Stimulated activated CD4-positive, alpha-beta T cell treated with anti-CD3 and anti-CD28 coated beads, Interleukin-15, amount 100 ng/mL, for 24 hours (primary cell): ENCODE measurements around the gene PLIN4.

Experiments used
- DNase-seq: peaks from one replicate; pipeline ENCODE4 v3.0.0-alpha.2; 2020

PLIN4 gene

DNA sequence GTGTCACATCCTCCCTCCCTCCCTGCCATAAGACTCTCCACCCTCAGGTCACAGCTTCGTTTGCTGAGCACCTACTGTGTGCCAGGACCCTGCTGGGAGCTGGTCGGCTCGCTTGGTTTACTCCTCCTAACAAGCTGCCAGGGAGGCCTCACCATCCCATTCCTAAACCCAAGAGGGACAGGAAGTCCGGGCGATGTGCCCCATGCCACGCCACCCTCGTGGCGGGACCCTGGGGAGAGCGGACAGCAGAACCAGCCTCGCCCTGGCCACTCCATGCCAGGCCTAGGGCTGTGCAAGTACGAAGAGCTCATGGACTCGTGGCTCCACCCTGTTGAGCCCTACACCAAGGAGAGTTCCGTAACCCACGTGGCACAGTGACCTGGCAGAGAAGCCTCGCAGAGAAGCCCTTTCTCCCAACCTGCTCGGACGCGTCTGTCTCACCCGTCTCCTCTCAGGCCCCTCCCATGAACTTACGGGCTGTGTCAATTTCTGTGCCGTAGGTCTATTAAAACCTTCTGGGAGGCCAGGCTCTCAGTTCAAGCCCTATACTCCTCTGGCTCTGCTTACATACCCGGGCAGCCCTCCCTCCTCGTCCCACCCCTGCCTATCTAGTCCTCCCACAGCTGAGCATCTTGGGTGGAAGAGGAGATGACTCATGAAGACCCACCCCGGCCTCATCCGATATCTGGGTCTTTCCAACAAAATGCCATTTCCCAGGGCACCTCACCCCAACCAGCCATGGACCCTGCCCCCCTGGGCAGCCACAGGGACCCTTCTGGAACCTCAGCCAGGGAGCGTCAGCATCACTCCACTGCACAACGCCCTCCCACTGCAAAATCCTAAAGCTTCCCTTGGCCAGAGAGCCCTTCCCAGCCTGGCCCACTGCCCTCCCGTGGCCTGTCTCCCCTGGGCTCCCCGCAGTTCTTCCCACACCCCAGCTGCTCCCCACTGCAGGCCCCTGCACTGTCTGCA lies 63.3 kb downstream of the PLIN4 start:
- DNase-seq, result no peak

DNA sequence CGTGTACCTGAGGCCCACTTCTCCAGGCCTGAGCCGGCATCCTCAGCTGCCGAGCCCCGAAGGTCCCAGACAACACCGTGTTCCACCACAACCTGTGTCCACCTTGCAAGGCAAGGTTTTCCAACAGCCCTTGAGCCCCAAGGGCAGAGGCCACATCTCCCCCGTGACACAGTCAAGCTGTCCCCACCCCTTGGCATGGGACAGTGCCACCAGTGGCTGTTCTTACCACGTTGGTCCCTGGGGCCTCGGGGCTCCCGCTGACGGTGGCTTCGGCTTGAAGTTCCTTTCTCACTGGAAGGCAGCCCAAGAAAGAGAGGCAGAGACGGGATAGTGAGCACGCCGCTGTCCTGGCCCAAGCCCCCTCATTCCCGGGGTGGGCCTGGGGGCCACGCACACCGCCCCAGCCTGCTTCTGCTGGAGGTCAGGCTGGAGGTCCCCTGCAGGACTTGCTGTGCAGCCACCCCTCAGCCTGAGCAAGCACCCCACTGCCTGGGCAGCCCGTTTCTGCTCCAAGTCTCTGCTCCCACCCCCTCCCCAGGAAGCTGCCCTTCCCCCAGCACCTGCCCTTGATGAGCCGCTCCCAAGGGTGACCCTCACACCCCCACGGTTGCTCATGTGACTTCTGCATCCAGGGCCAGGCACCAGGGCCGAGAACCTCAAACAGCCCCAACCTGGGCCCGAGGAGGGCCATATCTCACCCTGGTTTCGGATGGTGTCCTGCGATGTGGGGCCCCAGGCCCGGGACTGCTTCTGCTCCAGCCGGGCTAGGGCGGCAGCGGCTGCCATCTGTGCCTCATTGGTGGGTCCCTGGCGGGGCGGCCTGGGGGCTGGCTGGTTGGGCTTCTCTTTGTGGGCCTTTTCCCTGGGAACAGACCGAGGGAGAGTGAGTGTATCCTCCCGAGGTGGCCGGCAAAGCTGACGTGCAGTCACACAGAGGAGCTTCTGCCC lies 64.8 kb downstream of the PLIN4 start:
- no peak for DNase-seq

DNA sequence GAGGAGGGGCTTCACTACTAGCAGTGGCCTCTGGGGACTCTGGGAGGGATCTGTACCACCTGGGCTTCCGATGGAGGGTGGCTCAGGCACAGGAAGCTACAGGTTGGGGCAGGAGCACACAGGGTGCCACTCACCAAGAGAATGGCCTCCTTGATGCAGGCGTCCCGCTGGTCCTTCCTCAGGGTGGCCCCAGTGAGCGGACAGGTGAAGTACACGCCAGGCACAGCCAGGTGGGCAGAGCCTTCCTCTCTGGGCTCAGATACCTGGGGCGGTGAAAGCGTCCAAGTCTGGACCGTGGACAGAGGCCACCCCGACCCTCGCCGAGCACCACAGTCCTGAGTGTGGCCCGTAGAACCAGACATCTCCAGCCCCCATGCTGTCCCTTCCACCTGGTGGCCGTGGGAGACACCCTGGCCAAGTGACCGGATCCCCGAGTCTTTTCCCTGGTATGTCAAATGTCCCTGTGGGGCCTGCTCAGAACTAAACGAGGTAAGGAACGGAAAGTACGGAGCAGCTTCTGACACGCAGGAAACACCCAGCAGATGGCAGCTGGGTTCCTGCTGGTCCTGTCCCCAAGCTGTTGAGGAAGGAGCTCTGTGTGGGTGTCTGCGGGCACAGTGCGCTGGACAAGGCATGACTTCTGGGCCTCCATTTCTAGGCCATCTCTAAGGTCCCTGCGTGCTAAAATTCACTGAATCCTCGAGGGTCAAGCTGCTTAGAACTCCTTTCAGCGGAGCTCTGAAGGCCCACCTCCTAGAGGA lies 65.9 kb downstream of the PLIN4 start:
- no peak for DNase-seq
